ENCODE data around the gene CXXC5.

GRCh38 chr5:139636975-139637408 is 11.2 kb upstream of the CXXC5 start:
- TF ChIP-seq EZH2 (IDR thresholded peaks at IDR 0.05; ENCODE audit: insufficient read depth, poor library complexity, severe bottlenecking) (no peak), EZH2phosphoT487 (IDR thresholded peaks at IDR 0.05; ENCODE audit: insufficient read depth, low read depth) (no peak)

Data from GM23248 (cell line).